GM10266 (cell line): ENCODE results near the gene C22orf23.

Experiments
- DNase-seq: peaks from one replicate; pipeline ENCODE4 v3.0.0; 2012; ENCODE audit errors: extremely low spot score
- CTCF ChIP-seq: IDR thresholded peaks from 2 replicates; pipeline ENCODE4 v1.5.1; 2012; ENCODE audit warnings: mild to moderate bottlenecking, low read depth; ENCODE audit not compliant: control insufficient read depth, insufficient read depth; ENCODE audit errors: missing control alignments

C22orf23 gene

GRCh38 chr22:37918580-37919270, 34.7 kb downstream of the C22orf23 start:
- no peak for DNase-seq
- no peak for TF ChIP-seq CTCF

- no peak for DNase-seq
- TF ChIP-seq CTCF: no peak
Measured at GRCh38 chr22:37917874-37918548, 35.4 kb downstream of the C22orf23 start.

- no peak for DNase-seq
- TF ChIP-seq CTCF: no peak
Measured at GRCh38 chr22:37916311-37916710, 37.1 kb downstream of the C22orf23 start.

GRCh38 chr22:37913233-37913721, 40.1 kb downstream of the C22orf23 start:
- TF ChIP-seq CTCF: no peak
- DNase-seq: no peak

- no peak for TF ChIP-seq CTCF
- DNase-seq: no peak
Measured at GRCh38 chr22:37912171-37912570, 41.2 kb downstream of the C22orf23 start.

GRCh38 chr22:37911697-37912096, 41.7 kb downstream of the C22orf23 start:
- no peak for TF ChIP-seq CTCF
- no peak for DNase-seq
